Activated B cell treated with CpG ODN at 0.5 μM for 24 hours (primary cell): ENCODE results near the gene CSH2. TPM values are rescaled to one million over a fixed set of nuclear protein-coding genes. Genes with fewer than 3 reads are reported as not detected.

Experiments used
- ATAC-seq: fragments of 200-7000 bp; cut with Tn5 transposase; one replicate; pipeline ENCODE4 v1.10.0; 2021; ENCODE audit warnings: low read depth, mild to moderate bottlenecking, moderate library complexity
- CTCF ChIA-PET: fragments of 350-600 bp; sonication (Branson Sonifier 250); formaldehyde crosslinking; loops from one replicate; lab custom pipeline; 2021; ENCODE audit warnings: antibody characterized with exemption; lab: Charles Lee
- POLR2A ChIA-PET: fragments of 350-600 bp; sonication (Branson Sonifier 250); formaldehyde crosslinking; loops from one replicate; lab custom pipeline; 2021; ENCODE audit warnings: antibody characterized with exemption; lab: Charles Lee
- DNase-seq: peaks from one replicate; pipeline ENCODE4 v3.0.0; 2022
- H3K27ac Mint-ChIP-seq: one replicate; pipeline ENCODE4 v1.8.0; 2020; ENCODE audit warnings: mixed read lengths
- H3K27me3 Mint-ChIP-seq: one replicate; pipeline ENCODE4 v1.8.0; 2021; ENCODE audit warnings: mixed read lengths
- H3K36me3 Mint-ChIP-seq: one replicate; pipeline ENCODE4 v1.8.0; 2021; ENCODE audit warnings: low read depth, mixed read lengths
- H3K4me1 Mint-ChIP-seq: one replicate; pipeline ENCODE4 v1.8.0; 2021; ENCODE audit warnings: mixed read lengths
- H3K4me3 Mint-ChIP-seq: one replicate; pipeline ENCODE4 v1.8.0; 2020; ENCODE audit warnings: mild to moderate bottlenecking, mixed read lengths
- H3K9me3 Mint-ChIP-seq: one replicate; pipeline ENCODE4 v1.8.0; 2020; ENCODE audit warnings: mixed read lengths
- intact Hi-C: fragments of 100-400 bp; cut with micrococcal nuclease; formaldehyde crosslinking; loops from one replicate; pipeline ENCODE4 v1.15.1; 2024
- total RNA-seq: library from RNA; stranded (reverse); gene quantifications from 2 replicates; pipeline ENCODE4 v1.2.3, GENCODE V29; 2022
- TF ChIP-seq, protein P1 (sequence below): fragments of 200-600 bp; IDR thresholded peaks from one replicate; pipeline ENCODE4 v1.8.0; 2022; ENCODE audit warnings: antibody characterized with exemption, mild to moderate bottlenecking

Gene CSH2
- total RNA-seq, 1 donor from 2014 or later = not detected

GRCh38 chr17:63841350-63842172 lies 31.9 kb downstream of the CSH2 start:
- Mint-ChIP-seq H3K27ac (peak overlapping the region; percentile 87), H3K36me3 (peaks cover 13% of the 10 kb centered on the region), H3K27me3 (no peaks in the 10 kb centered on the region), H3K4me1 (peaks cover 51% of the 10 kb centered on the region), H3K9me3 (no peaks in the 10 kb centered on the region), H3K4me3 (peak overlapping the region; percentile 94)
- peak; percentile 25 for DNase-seq
- ATAC-seq = no peak
- ChIA-PET POLR2A (interaction anchor here (0.9 to 8.3 kb wide), 8 partner anchors 9 to 144 kb away, joined by 3 to 112 read pairs (median 6); partner anchors contain the start of genes CCDC47, DDX42, FTSJ3 and PSMC5), CTCF (interaction anchor here (0.9 to 1.4 kb wide), 2 partner anchors 9 to 13 kb away, joined by 3 to 5 read pairs; no protein-coding TSS in a partner anchor)
- TF ChIP-seq, protein P1, sequence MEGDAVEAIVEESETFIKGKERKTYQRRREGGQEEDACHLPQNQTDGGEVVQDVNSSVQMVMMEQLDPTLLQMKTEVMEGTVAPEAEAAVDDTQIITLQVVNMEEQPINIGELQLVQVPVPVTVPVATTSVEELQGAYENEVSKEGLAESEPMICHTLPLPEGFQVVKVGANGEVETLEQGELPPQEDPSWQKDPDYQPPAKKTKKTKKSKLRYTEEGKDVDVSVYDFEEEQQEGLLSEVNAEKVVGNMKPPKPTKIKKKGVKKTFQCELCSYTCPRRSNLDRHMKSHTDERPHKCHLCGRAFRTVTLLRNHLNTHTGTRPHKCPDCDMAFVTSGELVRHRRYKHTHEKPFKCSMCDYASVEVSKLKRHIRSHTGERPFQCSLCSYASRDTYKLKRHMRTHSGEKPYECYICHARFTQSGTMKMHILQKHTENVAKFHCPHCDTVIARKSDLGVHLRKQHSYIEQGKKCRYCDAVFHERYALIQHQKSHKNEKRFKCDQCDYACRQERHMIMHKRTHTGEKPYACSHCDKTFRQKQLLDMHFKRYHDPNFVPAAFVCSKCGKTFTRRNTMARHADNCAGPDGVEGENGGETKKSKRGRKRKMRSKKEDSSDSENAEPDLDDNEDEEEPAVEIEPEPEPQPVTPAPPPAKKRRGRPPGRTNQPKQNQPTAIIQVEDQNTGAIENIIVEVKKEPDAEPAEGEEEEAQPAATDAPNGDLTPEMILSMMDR = no peak
- intact Hi-C loops = loop anchor here (1.0 to 10.0 kb wide), 5 partner anchors 289 to 821 kb away; partner anchors contain the start of genes DCAF7, ERN1, PECAM1 and SMURF2

GRCh38 chr17:63840591-63841349 lies 32.7 kb downstream of the CSH2 start:
- Mint-ChIP-seq H3K4me3 (peak overlapping the region; percentile 94), H3K27me3 (no peaks in the 10 kb centered on the region), H3K27ac (peak overlapping the region; percentile 87), H3K9me3 (no peaks in the 10 kb centered on the region), H3K4me1 (peaks cover 51% of the 10 kb centered on the region), H3K36me3 (peaks cover 17% of the 10 kb centered on the region)
- ChIA-PET CTCF (interaction anchor here (1.4 kb wide), 1 partner anchor 12 kb away, joined by 3 read pairs; no protein-coding TSS in a partner anchor), POLR2A (interaction anchor here (0.7 to 8.3 kb wide), 9 partner anchors 8 to 143 kb away, joined by 3 to 112 read pairs (median 5); partner anchors contain the start of genes CCDC47, DDX42, FTSJ3 and PSMC5)
- ATAC-seq = no peak
- intact Hi-C loops = loop anchor here (5.0 to 10.0 kb wide), 2 partner anchors 422 to 554 kb away; partner anchors contain the start of genes PECAM1 and TEX2
- TF ChIP-seq, protein P1 = no peak
- no peak for DNase-seq

- Mint-ChIP-seq H3K9me3 (no peaks in the 10 kb centered on the region), H3K4me3 (no peak overlapping the region), H3K36me3 (peaks cover 36% of the 10 kb centered on the region), H3K27me3 (no peaks in the 10 kb centered on the region), H3K27ac (peak overlapping the region; percentile 59), H3K4me1 (peaks cover 58% of the 10 kb centered on the region)
- intact Hi-C loops = no loop called here
- no peak for ATAC-seq
- TF ChIP-seq, protein P1 = no peak
- ChIA-PET POLR2A (interaction anchor here (0.7 to 8.3 kb wide), 4 partner anchors 11 to 287 kb away, joined by 8 to 112 read pairs (median 44); partner anchors contain the start of genes CCDC47, DDX42, FTSJ3 and PSMC5), CTCF (interaction anchor here (0.9 kb wide), 1 partner anchor 10 kb away, joined by 5 read pairs; no protein-coding TSS in a partner anchor)
- no peak for DNase-seq
These were observed 34.8 kb downstream of the CSH2 start for GRCh38 chr17:63838631-63839171.

GRCh38 chr17:63837962-63838600 lies 35.4 kb downstream of the CSH2 start:
- Mint-ChIP-seq H3K4me1 (peaks cover 56% of the 10 kb centered on the region), H3K27ac (no peak overlapping the region)
- no peak for DNase-seq

More at GRCh38 chr17:63837962-63838600, 35.4 kb downstream of the CSH2 start:
- ChIA-PET POLR2A (interaction anchor here (1.6 to 8.3 kb wide), 3 partner anchors 11 to 139 kb away, joined by 8 to 112 read pairs (median 72); partner anchors contain the start of genes CCDC47, DDX42, FTSJ3 and PSMC5), CTCF (interaction anchor here (0.9 to 1.0 kb wide), 2 partner anchors 11 to 20 kb away, joined by 3 to 5 read pairs; no protein-coding TSS in a partner anchor)
- H3K4me3 Mint-ChIP-seq = no peak overlapping the region
- H3K9me3 Mint-ChIP-seq = no peaks in the 10 kb centered on the region
- intact Hi-C loops = no loop called here
- TF ChIP-seq, protein P1 = no peak
- H3K36me3 Mint-ChIP-seq = peaks cover 42% of the 10 kb centered on the region
- no peak for ATAC-seq
- H3K27me3 Mint-ChIP-seq = no peaks in the 10 kb centered on the region
